ENCODE data around the gene PTPRN2.
A peak's percentile ranks its signal among the peaks of the same experiment; 100 is the strongest.

The PTPRN2 gene

DNA sequence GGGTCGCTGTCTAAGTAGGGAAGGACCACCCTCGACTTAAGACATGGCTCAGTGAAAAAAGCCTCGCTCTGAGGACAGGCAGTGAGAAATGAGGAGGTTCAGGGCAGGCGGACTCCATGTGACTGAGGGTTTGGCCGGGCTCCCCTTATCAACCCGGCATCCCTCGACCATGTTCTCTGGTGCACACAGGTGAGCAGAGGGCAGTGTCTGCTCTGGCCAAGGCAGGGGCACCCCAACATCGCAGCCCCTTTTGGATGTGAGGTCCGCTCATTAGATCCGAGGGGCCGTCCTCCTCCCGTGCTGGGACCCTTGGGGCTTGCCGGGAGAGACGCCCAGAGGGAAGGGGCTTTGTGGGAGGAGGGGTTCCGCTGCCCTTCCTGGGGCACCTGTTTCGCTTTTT lies 775.7 kb downstream of the PTPRN2 start:
- DNase-seq, result no peak

DNA sequence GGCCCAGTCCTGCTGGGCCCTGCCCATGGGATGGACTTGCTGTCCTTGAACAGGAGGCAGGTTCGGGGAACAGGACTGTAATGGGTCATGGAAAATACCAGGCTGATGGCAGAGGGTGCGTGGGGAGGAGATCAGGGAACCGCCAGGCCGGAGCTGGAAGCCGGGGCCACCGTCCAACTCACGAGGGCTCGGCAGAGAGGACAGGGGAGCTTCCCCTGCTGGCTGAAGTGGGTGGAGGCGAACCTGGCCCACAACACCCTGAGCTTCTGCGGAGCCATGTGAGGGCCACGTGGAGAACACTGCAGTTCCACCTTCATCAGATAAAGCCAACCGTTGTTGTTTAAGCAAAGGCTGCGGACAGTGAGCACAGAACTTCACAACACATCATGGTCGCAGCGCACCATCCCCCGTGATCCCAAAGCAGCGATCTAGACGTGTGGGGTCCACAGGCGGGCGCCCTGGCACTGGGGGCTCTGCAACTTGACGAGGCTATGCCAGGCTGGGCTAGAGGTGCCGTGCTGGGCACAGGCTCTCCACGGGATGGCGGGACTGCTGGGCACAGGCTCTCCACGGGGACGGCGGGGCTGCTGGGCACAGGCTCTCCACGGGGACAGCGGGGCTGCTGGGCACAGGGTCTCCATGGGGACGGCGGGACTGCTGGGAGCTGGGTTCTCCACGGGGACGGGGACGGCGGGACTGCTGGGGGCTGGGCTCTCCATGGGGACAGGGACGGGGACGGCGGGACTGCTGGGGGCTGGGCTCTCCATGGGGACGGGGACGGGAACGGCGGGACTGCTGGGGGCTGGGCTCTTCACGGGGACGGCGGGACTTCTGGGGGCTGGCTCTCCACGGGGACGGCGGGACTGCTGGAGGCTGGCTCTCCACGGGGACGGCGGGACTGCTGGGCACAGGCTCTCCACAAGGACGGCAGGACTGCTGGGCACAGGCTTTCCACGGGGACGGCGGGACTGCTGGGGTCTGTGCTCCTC lies 777.5 kb downstream of the PTPRN2 start:
- DNase-seq, result no peak

DNA sequence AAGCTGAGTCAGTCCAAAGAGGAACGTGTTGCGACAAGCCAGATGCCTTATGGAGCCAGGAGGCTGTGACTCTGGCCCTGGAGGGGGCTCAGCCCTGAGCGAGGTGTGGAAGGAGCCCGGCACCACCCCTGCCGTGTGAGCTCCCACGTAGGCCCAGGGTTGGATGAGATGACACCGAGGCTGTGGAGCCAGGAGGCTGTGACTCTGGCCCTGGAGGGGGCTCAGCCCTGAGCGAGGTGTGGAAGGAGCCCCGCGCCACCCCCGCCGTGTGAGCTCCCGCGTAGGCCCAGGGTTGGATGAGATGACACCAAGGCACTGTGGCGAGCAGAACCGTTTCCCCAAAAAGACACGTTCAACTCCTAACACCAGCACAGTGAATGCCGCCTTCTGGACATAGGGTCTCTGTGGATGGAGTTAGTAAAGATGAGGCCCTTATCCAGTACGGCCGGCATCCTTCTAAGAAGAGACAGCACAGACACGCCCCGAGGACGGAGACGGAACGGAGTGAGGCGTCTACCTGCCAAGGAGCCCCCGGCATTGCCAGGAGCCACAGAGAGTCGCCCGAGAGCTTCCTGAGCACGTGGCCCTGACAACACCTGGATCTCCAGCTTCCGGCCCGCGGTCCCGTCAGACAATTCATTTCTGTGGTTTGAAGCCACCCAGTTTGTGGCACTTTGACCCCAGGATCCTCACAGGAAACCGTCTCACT lies 778.3 kb downstream of the PTPRN2 start:
- DNase-seq, result no peak

DNA sequence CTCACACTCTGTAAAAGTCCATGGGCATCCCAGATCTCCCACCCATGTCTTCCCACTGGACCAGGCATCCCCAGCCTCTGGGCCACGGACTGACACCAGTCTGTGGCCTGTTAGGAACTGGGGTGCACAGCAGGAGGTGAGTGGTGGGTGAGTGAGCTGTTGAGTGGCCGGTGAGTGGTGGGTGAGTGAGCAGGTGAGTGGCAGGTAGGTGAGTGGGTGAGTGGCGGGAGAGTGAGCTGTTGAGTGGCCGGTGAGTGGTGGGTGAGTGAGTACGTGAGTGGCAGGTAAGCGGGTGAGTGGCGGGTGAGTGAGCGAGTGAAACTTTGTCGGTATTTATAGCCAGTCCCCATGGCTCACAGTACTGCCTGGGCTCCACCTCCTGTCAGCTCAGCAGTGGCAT lies 779.6 kb downstream of the PTPRN2 start:
- DNase-seq, result no peak

DNA sequence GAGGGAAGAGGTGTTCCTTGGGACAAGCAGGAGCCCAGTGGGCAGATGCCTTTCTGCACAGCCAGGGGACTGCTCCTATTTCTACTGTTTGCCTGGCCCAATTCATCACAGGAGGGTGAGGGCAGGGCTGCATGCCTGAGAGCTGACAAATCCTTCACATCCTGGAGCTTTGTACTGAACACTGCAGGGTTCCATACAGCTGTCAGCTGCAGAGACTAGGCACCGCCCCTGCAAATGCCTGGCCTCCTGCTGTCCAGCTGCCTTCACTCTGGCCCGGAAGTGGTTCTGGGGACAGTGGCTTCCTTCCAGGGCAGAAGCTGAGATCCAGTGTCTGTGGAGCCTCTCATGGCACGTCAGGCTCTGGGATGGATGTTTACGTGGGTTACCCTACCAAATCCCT lies 780.1 kb downstream of the PTPRN2 start:
- DNase-seq, result peak; percentile 38

DNA sequence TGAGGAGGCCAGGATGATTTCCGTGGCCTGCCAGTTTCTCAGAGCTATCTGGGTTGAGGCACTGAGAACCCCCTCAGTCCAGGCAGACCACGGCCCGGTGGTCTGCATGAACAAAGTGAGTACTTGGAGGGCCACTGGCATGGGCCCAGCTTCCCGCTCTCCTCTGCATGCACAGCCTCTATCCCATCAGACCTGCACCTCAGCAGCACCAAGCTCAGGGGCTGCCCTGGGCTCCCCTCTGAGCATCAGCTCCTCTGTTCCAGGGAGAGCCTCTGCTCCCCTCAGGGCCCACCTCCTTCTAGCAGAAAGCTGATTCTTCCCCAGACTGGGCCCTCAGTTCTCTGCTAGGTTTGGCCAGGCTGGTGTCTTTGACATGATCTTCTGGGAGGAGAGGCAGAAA lies 780.9 kb downstream of the PTPRN2 start:
- DNase-seq, result no peak

DNA sequence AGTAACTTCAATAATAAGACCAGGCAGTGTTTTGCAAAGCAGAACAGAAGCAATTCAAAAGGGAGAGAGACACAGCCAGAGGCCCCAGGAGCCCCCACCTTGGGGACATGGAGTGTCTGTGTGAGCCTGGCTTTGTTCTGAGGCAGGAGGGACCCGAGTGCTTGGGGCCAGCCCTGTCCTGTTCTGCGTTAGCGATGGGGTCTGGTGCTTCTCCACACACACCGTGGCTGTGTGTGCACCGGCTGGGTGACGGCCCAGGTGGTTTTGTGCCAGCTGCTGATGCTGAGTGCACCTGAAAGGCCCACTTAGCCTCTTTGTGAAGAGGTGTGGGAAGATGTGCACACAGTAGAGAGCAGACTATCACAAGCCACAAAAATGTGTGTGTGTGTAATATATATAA lies 781.9 kb downstream of the PTPRN2 start:
- no peak for DNase-seq

DNA sequence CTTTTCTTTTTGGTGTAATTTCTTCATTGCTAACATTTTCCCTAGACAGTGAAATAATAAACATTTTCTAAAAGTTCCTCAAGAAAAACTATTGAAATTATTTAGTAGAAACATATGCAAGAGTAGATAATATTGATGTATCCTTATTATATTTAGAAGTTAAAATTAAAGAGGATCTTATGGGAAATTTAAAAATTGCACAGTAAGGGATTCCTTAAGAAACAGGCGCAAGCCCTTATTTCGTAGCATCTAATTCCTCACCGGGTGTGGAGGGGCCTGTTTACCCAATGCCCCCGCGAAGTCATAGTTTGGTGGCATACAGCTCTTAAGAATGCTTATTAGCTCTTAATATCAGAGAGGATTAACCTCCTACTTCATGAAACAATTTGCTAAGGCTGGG lies 783.7 kb downstream of the PTPRN2 start:
- DNase-seq, result no peak

DNA sequence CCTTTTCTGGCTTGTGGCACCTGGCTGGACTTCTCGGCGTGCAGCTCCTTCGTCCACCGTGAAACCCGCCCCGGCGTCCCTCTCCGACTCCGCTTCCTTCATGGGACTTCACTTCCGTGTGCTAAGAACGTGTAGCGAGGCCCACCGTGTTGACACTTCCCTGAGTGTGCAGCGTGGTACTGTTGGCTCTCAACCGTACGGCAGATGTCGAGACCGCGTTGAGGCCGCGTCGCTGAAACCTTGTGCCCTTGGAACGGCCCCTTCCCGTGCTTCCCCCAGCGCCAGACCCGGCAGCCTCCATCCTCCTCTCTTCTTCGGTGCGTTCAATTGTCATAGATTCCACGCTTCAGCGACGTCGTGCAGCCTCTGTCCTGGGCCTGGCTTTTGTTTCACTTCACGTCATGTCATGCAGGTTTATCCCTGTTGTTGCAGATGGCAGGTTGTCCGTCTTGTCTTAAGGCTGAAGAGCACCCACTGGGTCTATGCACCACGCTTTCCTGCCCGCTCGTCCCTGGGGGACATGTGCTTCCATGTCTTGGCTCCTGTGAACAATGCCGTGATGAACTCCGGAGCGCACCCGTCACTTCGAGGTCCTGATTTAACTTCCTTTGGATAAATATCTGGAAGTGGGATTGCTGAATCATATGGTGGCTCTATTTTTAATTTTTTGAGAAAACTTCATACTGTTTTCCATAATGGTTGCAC lies 785.5 kb downstream of the PTPRN2 start:
- DNase-seq, result no peak

DNA sequence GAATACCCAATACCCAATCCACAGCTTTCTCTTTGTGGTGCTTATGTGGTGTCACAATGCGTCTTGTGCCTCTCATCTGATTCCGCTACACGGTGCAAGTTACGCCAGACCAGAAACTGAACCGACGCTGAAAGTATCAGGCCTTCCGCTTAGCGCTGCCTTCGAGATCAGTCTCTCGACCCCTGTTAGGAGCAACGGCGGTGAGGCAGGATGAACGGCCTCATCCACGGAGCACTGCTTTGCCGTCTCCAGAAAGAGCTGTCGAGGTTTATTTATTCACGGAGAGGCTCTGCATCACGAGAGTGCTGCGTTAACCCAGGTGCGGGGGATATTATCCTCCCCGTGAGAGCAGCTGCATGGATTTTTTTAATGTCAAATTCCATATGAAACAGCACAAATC lies 786.5 kb downstream of the PTPRN2 start:
- DNase-seq, result no peak

DNA sequence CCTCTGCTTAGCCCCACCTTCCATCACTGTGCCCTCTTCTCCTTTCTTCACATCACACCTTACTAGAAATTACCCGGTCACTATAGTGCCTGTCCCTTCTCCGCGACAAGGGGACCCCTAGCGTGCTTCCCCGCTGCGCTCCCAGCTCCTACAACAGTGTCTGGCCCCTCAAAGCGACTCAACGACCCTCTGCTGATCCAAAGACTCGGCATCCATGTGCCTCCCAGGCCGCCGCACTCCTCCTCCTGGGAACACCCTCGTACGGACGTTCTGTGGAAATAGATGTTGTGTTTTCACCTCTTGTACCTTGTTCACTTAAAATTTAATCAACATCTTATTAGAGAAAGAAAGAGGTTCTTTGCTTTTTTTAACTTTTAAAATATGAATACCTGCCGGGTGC lies 787.3 kb downstream of the PTPRN2 start:
- DNase-seq, result no peak

DNA sequence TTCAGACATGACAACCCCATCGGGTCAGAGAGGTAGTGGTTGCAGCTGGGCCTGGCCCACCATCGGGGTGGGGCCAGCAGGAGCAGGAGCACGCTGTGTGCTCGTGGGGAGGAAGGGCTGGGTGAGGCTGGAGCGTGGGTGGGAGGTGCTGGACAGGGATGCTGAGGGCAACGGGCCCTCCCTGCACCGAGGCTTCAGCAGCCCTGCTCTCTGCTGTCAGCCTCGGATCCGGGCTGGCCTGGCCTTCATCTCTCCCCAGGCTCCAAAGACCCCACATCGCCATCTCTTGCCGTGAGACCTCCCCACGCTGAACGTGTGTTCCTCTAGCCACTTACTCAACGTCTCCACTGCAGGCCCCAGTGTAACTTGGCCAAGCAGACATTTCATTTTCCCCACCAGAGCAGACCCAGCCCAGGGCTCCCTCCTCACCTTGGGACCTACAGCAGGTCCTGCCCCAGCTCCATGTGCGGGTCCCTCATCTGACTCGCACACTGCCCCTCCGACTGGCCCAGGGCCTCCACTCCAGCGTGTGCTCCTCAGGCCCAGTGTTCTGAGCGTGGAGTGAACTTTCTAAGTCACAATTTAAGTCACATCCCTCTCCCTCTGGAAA lies 788.4 kb downstream of the PTPRN2 start:
- DNase-seq, result no peak

DNA sequence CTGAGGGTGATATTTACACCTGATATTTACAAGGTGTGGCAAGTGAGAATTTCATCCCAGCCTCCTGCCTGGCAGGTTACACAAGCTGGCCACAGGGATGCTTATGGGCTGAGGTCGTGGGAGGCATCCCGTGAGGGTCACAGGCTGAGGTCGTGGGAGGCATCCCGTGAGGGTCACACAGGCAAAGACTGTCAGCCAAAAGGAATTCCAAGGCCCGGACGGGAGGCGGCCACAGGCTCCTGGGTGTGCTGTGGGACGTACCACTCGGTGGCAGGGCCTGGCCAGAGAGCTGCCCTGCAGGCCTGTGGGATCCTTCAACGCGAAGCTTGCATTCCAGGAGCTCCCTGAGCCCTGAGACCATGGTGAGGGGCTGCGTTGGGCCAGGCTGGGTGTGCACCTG lies 790.3 kb downstream of the PTPRN2 start:
- no peak for DNase-seq

DNA sequence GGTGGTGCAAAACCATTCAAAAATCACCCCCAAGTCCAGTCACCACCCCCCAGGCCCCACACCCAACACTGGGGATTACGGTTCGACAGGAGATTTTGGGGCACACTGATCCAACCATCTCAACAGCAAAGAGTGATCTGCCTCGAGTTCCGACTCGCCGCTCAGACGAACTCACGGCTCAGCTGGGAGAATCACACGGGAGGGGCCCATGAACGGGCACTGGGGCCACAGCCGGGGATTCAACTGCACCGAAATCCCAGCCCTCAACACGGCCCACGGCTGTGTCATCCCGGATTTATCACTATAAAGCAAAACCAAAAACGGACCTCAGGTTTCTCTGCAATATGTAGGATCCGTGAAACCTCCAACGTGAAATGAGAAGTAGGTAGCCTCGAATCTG lies 790.8 kb downstream of the PTPRN2 start:
- no peak for DNase-seq

DNA sequence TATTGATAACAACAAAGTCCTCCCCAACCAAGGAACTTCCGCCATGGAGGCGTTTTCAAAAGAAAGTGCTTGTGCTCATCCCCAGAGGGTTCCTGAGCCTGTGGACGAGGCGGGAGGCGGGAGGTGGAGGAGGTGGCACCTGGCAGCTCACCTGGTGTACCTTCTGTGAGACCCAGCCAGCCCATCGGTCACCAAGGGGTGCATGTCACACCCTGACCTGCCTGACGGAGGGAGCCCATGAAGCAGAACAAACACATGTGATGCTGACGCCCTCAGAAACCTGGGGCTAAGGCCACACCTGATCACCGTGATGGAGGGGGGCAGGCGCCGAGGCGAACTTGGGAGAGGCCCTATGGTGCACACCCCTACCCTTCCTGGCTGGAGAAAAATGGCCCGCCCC lies 792.0 kb downstream of the PTPRN2 start:
- no peak for DNase-seq

DNA sequence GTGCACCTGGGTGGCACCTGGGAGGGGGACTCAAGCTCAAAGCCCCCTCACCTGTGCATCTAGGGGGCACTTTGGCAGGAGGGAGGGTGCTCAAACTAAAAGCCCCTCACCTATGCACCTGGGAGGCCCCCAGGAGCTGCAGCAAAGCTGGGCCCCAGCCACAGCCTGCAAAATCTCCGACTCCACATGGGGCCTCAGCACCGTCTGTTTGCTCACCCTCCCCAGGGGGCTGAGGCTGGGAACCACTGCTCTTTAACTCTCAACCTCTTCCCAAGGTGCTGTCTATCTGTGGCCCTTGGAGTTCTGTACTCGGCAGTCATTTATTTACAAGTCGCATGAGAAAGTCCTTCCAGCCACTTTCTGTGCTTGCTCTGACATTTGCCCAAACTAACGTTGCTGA lies 792.4 kb downstream of the PTPRN2 start:
- DNase-seq, result no peak

DNA sequence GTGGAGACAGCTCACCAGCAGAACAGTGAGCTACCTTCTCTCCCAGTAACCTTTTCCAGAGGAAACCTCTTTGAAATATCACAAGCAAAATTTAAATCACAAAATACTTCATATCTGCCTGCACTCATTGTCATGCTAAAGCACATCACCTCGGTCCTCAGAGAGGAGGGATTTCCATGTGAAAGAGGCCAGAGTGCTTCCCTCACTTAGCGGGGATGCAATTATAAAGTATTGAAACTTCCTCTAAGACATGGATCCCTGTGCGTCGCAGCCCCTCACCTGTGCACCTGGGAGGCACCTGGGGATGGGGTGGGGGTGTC lies 792.9 kb downstream of the PTPRN2 start:
- DNase-seq, result no peak

DNA sequence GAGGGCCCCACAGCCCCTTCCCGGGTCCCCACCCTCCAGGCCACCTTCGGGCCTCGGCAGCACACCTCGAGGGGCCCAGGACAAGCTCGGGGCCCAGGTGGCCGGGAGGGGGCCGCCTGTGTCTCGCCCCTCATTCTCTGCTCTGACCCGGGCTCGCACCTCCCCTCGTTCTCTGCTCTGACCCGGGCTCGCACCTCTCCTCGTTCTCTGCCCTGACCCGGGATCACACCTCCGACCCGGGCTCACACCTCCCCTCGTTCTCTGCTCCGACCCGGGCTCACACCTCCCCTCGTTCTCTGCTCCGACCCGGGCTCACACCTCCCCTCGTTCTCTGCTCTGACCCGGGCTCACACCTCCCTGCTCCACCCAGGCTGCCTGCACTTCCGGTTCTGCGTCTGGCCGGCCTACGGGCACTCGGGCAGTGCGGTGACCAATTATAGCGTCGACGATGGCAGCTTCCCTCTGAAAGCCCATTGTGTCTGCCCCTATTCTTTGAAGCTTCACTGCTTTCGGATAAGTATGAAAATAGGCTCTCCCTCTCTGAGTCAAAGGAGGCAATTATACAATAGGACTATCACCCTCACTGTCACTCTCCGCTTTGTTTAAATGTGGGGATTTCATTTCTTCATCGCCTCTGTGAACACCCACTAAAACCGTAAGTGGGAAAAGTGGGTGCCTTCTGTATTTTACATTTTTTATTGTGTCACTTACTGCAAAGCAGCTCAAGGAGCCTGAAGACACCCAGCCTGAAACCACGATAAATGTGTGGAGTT lies 793.5 kb downstream of the PTPRN2 start:
- DNase-seq, result no peak

DNA sequence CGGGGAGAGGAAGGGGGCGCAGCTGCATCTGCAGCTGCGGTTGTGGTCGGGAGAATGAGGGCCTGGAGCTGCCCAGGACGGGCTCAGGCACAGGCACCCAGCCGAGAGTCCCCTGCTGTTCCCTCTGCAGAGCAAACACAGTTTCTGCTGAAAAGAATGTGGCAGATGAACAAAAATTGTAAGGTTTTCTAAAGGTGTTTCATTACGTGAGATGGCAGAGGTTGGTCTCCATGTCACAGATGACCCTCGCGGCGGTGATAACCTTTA lies 794.6 kb downstream of the PTPRN2 start:
- no peak for DNase-seq

DNA sequence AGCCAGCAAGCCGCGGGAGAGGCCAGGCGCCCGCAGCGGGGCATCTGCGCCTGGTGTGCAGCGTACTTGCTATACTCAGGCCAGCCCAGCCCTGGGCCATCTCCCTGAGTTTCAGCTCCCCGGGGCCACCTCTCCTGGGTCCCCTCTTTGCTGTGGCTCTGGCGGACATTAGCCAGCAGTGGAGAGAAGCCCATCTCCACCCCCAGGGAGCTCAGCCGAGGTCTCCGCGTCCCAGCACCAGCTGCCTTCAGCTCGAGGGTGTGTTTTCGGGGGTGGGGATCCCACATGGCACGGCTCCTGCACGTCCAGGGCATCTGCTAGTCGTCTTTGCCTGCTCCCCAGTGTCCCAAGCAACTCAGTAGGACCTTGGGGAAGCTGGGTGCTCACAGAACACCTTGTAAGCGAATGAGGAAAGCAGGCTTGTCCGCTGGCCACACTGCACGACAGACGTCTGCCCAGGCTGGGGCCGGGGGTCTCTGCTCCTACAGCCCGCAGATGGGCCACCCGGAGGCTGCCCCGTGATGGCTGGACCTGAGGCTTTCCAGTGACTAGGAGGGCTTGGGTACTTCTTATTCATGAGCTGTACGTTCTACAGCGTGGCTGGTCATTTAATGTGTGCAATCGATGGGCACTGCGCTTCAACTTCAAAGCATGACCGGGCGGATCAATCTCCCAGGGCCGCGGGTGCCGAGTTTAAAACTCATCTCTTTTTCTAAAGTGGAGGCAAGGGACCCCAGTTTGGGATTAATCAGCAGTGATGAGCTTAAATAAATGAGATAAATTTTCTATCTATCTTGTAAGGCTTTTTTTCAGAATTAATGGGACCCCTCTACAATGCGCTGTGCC lies 795.2 kb downstream of the PTPRN2 start:
- no peak for DNase-seq

DNA sequence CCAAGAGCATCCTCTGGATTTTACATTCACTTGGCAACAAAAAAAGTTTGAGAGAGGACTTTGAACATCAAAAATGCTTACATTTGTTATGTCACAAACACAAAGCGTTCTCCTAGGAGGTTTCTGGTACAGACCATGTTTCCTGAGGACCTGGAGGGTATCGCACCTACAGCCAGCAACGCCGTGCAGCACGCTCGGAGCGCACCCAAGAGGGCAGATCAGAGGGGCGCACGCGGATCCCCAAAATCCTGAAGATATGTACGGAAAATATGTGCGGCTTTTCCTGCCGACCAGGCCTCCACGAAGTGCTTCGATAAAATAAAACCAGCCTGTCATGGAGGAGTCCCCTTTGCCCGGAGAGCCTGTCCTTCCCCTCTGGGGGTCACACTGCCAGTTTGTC lies 796.0 kb downstream of the PTPRN2 start:
- no peak for DNase-seq

DNA sequence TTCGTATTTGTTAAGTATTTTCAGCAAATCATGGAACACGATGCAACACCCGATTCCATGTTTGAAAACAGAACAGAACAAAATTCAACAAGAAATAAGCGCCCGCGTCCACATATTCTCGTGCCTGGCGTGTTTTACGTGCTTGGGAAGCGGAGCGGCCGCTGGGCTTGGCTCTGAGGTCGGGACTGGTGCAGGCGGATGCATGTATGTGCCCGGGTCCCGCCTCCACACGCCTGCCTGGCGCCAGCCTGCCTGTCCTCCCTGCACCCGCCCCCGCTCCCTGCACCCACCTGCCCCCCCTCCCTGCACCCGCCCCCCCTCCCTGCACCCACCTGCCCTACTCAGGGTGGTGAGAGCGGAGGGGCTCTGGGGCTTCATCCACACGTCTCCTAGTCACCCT lies 796.4 kb downstream of the PTPRN2 start:
- DNase-seq, result no peak

All from fibroblast of upper back skin (primary cell).